GM03348 (cell line): ENCODE data around the gene UBAC1.

Experiments used
- DNase-seq: peaks from one replicate; pipeline ENCODE4 v3.0.0; 2012; ENCODE audit warnings: low spot score

The UBAC1 gene

DNA sequence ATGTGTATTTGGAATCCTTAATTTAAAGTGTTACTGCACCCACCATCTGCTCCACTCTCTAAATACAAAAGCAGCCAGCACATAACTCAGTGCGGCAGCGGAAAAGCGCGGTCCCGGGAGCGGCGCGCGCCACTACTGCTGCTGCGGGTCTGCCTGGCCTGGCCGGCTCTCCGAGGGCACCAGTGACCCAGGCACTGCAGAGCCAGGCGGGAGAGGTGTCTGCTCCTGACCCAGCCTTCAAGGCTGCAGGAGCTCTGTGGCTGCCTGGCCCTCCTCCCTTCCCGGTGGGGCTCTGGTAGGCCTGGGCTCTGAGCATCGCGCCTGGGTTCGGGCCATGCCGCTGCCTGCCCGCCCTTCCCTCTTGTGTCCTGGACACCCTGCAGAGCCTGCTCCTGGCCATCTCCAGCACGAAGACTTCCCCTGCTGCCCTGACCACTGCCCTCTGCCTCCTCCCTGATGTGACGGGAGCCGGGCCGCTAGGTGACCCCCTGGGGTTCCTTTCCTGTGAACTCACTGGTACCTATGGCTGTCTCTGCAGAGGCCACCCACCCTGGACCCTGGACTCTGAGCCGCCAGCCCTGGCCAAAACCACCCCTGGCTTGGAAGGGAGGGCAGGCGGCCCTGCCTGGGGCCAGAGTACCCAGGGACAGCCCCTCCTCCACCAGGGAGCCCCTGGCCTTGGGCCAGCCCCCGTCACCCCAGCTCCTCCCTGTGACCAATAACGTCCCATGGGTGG is 32.8 kb upstream of the UBAC1 start:
- DNase-seq: no peak

DNA sequence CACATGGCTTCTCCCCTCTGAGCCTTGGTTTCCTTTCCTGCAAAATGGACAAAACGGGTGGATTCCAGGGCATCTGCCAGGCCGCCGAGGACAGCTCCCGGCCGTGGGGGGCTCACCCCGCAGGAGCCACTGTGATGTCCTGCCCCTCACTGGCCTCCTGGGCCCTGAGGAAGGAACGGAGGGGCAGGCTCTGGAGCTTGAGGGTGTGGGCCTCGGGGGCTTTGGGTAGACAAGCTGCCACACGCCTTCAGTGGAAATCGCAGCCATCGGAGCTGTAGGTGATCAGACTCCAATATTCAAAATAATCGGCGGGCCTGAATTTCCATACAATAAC is 32.2 kb upstream of the UBAC1 start:
- no peak for DNase-seq

DNA sequence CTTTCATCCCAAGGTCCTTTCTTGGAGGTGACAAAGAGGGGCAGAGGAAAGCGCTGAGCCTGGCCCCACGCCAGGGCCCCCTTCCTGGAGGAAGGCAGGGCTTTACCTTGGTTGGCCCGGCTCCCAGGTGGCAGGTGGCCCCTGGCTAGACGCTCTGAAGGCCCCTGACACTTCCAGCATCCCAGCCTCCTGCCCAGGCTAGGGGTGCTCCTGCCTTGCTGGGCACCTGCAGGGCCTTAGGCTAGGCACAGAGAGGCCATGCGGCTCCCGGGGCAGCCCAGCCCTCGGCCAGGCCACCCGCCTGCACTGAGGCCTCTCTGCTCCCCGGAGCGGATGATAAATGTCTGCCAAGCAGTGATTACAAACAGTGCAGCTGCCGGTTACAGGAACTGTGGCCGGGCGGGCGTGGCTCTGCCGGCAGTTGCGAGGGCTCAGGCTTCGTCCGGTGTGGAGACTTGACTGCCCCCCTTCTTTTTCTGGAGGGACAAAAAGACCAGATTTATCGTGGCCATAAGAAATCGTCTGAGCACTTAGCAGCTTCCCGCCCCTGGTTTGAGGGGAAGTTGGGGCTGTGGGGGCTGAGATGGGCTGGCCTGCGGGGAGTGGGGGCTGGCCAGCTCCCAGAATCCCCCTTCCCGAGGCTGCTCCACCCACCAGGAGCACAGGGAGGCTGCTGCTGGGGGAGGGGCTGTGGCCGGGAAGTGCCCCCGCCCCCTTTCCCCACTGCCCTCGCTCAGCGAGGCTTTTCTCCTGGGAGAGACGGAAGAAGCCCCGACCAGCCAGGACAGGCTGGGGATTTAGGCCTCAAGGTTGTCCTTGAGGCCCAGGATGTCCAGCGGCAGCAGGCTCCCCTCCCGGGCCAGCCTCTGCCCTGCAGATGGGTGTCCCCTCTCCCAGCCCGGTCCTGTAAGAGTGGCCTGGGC is 31.6 kb upstream of the UBAC1 start:
- peak; percentile 91 for DNase-seq

DNA sequence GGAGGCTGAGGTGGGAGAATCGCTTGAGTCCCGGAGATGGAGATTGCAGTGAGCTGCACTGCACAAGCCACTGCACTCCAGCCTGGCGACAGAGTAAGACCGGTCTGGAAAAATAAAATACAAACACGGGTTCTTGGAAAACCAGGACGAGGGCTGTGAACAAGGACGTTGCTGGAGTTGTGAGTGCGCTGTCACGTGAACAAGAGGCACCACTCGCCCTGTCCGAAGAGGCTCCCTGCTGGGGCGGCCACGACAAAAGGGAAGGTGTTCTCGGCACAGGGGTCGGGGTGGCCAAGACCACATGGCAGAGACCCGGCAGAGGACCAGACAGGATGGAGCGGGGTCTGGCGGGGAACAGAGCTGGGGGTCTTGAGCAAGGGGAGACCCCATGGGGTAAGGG is 30.6 kb upstream of the UBAC1 start:
- no peak for DNase-seq

DNA sequence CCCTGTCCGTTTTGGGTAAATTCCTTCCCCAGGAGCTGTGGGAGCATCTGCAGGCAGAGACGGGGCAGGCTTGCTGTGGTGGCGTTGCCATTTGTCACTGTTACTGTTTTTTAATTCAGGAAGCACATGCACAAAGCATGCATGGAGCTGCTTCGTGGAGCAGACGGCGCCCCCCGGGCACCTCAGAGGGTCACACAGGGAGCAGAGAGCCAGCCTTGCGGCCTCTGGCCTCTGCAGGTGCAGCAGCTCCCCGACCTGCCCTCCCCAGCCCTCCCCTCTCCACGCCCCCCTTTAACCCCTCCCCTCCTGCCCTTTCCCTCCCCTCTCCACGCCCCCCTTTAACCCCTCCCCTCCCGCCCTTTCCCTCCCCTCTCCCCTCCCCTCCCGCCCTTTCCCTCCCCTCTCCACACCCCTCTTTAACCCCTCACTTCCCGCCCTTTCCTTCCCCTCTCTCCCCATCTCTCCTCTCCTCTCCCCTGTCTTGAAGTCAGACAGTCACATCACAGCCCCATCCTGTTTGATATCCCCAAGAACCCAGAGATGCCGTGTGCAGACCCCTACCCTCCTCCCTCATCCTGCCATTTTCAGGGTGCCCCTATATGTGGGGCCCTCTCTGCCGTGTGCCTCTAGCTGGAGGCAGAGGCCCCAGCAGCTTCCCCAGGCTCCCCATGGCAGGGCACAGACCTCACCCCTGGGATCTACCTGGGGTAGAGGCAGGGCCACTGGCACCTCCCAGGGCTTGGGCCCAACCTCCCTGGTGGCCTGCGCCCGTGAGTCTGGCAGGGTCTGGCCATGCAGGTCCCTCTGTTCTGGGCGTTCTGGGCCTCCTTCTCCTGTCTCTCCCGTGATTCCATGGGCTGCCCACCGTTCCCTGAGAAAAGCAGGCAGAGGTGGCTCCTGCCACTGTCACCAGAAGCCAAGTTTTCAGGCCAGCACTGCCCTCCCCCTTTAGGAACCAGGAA is 29.6 kb upstream of the UBAC1 start:
- DNase-seq: peak; percentile 46

GRCh38 chr9:135989722-135990467 is 28.7 kb upstream of the UBAC1 start:
- no peak for DNase-seq

DNA sequence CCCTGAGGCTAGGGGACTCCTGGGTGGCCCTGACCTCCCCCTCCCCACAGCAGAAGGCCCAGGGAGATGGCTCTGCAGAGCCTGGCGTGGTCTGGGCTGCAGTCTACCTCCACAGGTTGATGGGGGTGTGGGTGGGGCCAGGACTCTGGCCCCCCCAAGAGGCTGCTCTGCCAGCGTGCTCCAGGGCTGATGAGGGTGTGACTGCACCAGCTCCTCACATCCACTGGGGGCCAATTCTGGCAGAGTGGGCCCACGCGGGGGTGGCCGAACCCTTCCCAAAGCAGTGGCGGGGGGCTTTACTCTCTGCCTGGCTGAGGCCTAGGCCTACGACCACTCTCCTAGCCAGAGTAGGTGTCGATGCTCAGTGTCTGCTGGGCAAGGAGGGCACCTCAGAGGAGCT is 28.0 kb upstream of the UBAC1 start:
- DNase-seq: no peak

- DNase-seq: no peak
Observed at GRCh38 chr9:135988493-135988892, 27.3 kb upstream of the UBAC1 start.

GRCh38 chr9:135987838-135988404 is 26.7 kb upstream of the UBAC1 start:
- DNase-seq: no peak

DNA sequence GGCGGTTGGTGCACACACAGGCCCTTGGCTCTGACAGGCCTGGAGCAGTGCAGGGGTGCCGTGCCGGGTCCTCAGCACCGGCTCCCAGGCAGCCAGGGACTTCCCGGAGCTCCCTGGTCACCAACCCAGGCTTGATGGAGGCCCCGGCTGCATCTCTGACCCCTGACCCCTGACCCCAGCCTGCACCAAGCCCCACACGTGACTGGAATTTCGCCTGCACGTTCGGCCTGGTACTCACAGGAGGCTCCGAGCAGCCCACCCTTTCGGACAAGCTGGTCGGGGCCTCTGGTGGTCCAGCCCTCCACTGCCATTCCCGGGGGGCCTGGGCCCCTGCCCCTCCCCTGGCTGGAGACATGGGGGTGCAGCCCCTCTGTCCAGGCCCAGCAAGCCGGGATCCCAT is 25.4 kb upstream of the UBAC1 start:
- no peak for DNase-seq

DNA sequence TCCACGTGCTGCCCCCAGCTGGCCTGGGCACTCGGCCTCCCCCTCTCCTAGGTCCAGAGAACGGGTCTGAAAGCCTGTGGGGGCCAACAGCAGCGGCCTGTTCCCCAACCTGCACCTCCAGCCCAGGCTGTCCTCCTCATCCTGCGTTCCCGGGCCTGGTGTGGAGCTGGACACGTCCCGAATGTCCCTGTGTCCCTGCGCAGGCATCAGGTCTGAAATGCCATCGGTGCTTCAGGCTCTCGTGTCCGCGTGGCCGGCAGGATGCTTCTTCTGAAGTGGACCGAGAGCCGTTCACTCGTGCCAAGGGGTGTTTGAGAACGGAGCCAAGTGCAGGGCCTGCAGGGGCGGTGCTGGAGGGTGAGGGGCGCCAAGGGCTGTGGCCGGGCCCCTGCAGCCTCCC is 24.7 kb upstream of the UBAC1 start:
- no peak for DNase-seq

DNA sequence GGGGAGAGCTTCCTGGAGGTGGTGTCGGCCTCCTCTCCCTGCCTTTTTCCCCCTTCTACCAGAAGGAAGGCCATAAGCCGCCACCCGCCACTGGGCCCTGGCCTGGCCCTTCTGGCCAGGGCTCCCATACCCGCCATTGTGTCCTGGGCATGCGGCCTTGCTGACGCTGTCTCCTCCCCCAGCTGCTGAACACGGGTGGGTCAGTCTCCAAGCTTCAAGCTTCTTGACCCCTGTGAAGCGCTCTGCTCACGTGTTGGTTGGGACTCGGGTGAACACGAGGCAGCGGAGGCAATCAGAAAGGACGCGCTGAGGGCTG is 24.2 kb upstream of the UBAC1 start:
- no peak for DNase-seq

GRCh38 chr9:135984072-135984710 is 23.0 kb upstream of the UBAC1 start:
- no peak for DNase-seq

DNA sequence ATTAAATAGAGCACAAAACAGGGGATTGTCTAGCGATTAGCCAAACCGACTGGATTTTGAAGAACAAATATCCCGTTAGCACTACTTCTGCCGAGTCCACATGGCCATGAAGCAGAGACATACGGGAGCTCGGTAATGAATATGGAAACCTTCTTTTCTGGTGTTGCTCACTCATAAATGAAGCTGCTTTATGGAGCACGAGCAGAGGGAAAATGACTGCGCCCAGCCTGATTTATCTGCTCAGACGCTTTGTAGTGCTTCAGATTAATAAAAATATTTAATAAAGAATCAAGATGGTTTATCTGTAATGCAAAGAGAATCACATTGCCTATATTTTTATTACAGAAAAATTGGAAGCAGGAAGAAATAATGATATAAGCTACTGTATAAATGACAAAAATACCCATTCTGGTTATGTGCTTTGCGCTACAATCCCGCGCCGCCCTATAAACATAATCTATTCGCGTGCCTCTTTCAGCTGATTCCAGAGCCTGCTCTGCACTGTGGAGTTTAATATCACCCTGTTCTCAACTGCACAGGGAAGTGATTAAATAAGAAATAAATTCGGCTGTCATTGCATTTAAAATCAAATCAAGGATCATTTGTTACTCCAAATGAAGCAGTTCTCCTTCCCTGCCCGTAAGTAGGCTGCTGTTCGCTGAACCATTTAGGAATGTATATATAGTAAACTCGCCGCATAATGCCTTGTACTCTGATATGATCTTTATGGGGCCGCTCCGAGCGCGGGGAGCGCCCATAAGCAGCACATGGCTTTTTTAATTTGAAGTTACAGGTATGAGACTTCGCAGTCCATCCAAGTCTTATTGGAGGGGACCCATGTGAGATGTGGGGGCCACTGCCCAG is 22.3 kb upstream of the UBAC1 start:
- no peak for DNase-seq

- DNase-seq: no peak
Observed at GRCh38 chr9:135982499-135983207, 21.5 kb upstream of the UBAC1 start.

GRCh38 chr9:135980926-135981630 is 19.9 kb upstream of the UBAC1 start:
- DNase-seq: no peak

- DNase-seq: no peak
Observed at GRCh38 chr9:135979547-135980166, 18.5 kb upstream of the UBAC1 start.
